Stomach (tissue), 9 donors: ENCODE data around the gene CEP112. TPM values are rescaled to one million over a fixed set of nuclear protein-coding genes. Genes with fewer than 3 reads are reported as not detected.

Experiments
- DNase-seq, 2 donors: peaks; one replicate each; pipeline versions ENCODE4 v3.0.0 to v3.0.0-alpha.2; 2013 to 2019
- H3K27ac ChIP-seq, 5 donors: fragments of 200-600 bp in 4 of 5; sonication (generic) in 4 of 5; one replicate each; pipeline ENCODE4 v1.5.1; 2013 to 2019; ENCODE audit warnings: mild to moderate bottlenecking in 1 of 5, moderate library complexity in 1 of 5
- H3K27me3 ChIP-seq, 3 donors: fragments of 200-600 bp; sonication (generic); one replicate each; pipeline ENCODE4 v1.5.1; 2017 to 2019; ENCODE audit warnings: mixed run types in 1 of 3
- H3K36me3 ChIP-seq, 4 donors: fragments of 200-600 bp; sonication (generic); 1 replicate in 3 of 4; 2 replicates in 1 of 4; pipeline ENCODE4 v1.5.1; 2016 to 2019
- H3K4me1 ChIP-seq, 4 donors: fragments of 200-600 bp; sonication (generic); one replicate each; pipeline ENCODE4 v1.5.1; 2016 to 2019
- H3K4me3 ChIP-seq, 4 donors: fragments of 200-600 bp; sonication (generic) in 3 of 4; one replicate each; pipeline ENCODE4 v1.5.1; 2016 to 2019; ENCODE audit warnings: mild to moderate bottlenecking in 1 of 4
- H3K9me3 ChIP-seq, 4 donors: fragments of 200-600 bp; sonication (generic); one replicate each; pipeline ENCODE4 v1.5.1; 2016 to 2019
- CTCF ChIP-seq, 7 experiments: fragments of 450-650 bp in 4 of 7; fragments of 200-600 bp in 3 of 7; sonication (generic) in 3 of 7; IDR thresholded peaks; one replicate each; pipeline ENCODE4 v1.5.1; 2016 to 2019; ENCODE audit warnings: antibody characterized with exemption in 7 of 7, control low read depth in 2 of 7, mild to moderate bottlenecking in 1 of 7
- EP300 ChIP-seq: sonication (generic); formaldehyde crosslinking; IDR thresholded peaks from one replicate; pipeline ENCODE4 v1.6.1; 2017; ENCODE audit warnings: antibody characterized with exemption
- POLR2A ChIP-seq, 4 donors: fragments of 450-650 bp; IDR thresholded peaks; one replicate each; pipeline ENCODE4 v1.6.1; 2016; ENCODE audit warnings: antibody characterized with exemption in 4 of 4, control low read depth in 2 of 4, mild to moderate bottlenecking in 1 of 4, moderate library complexity in 1 of 4
- POLR2AphosphoS5 ChIP-seq, 3 donors: sonication (generic); formaldehyde crosslinking; IDR thresholded peaks; one replicate each; pipeline ENCODE4 v1.6.1; 2016; ENCODE audit warnings: antibody characterized with exemption in 3 of 3
- WGBS, 5 donors: extraction: QIAGEN DNeasy Blood & Tissue Kit in 3 of 5; methylation state at CpG; one replicate each; pipeline versions ENCODE4 v1.1.5 to v1.1.7; 2013 to 2018; 5-methylcytosine and 5-hydroxymethylcytosine counted together
- intact Hi-C: fragments of 100-400 bp; cut with DNase I; formaldehyde crosslinking; loops from one replicate; pipeline ENCODE4 v1.15.1; 2023; ENCODE audit warnings: low total_unique reads
- polyA plus RNA-seq, 3 donors: library from polyadenylated mRNA; stranded (reverse); fragments of 200-250 nt; gene quantifications; one replicate each; pipeline ENCODE4 v1.2.3, GENCODE V29; 2013
- total RNA-seq, 5 donors: library from RNA; depleted of rRNA; stranded (reverse); fragments of >200 nt; gene quantifications; one replicate each; pipeline versions ENCODE4 v1.1.0 to v1.2.3, GENCODE V29; 2014 to 2016
- donor health status: healthy with polysubstance abuse.
- donor health status: Bipolar disorder and iron deficiency.
- donor health status: healthy.

CEP112 gene
- total and polyA plus RNA-seq, 8 donors = 3.5 to 108 (median 13.3) TPM

- no peak for TF ChIP-seq POLR2A (IDR thresholded peaks at IDR 0.05)
- peak in 2 of 7 experiments; percentile 2 to 20 for TF ChIP-seq CTCF (IDR thresholded peaks at IDR 0.05)
- TF ChIP-seq EP300 = no peak
- Histone ChIP-seq H3K4me3 (no peak overlapping the region), H3K9me3 (no peaks in the 10 kb centered on the region), H3K36me3 (no peaks in the 10 kb centered on the region), H3K27me3 (no peaks in the 10 kb centered on the region), H3K4me1 (no peaks in the 10 kb centered on the region), H3K27ac (no peak overlapping the region)
- 79 to 91% (median 89%) methylated on average over 4 of the region's 4 CpGs for WGBS, 5 donors
- intact Hi-C loops = no loop called here
- DNase-seq = no peak
These were observed 250.5 kb downstream of the CEP112 start for GRCh38 chr17:65941356-65941899.

- Histone ChIP-seq H3K27ac (no peak overlapping the region), H3K4me1 (no peaks in the 10 kb centered on the region), H3K36me3 (no peaks in the 10 kb centered on the region), H3K9me3 (peaks cover 0 to 10% (median 0%) of the 10 kb centered on the region in 4 donors), H3K4me3 (no peak overlapping the region), H3K27me3 (no peaks in the 10 kb centered on the region)
- intact Hi-C loops = no loop called here
- 81 to 92% (median 85%) methylated on average over 3 of the region's 3 CpGs for WGBS, 5 donors
- DNase-seq = no peak
- TF ChIP-seq EP300 (no peak), POLR2AphosphoS5 (IDR thresholded peaks at IDR 0.05) (no peak), POLR2A (IDR thresholded peaks at IDR 0.05) (no peak), CTCF (IDR thresholded peaks at IDR 0.05) (no peak)
These were observed 255.9 kb downstream of the CEP112 start for GRCh38 chr17:65936013-65936412.

GRCh38 chr17:65933290-65933689 lies 258.6 kb downstream of the CEP112 start:
- Histone ChIP-seq H3K4me3 (no peak overlapping the region), H3K9me3 (peaks cover 0 to 10% (median 0%) of the 10 kb centered on the region in 4 donors), H3K27me3 (no peaks in the 10 kb centered on the region), H3K4me1 (no peaks in the 10 kb centered on the region), H3K27ac (no peak overlapping the region), H3K36me3 (no peaks in the 10 kb centered on the region)
- no peak for DNase-seq
- WGBS, 5 donors = 66 to 97% (median 89%) methylated on average over 4 of the region's 4 CpGs
- TF ChIP-seq EP300 = no peak
- TF ChIP-seq CTCF (IDR thresholded peaks at IDR 0.05) = no peak
- TF ChIP-seq POLR2A (IDR thresholded peaks at IDR 0.05) = no peak
- TF ChIP-seq POLR2AphosphoS5 (IDR thresholded peaks at IDR 0.05) = no peak
- intact Hi-C loops = no loop called here

GRCh38 chr17:65931246-65932149 lies 260.4 kb downstream of the CEP112 start:
- no peaks in the 10 kb centered on the region for H3K27me3 ChIP-seq
- no peak overlapping the region for H3K4me3 ChIP-seq
- H3K27ac ChIP-seq = no peak overlapping the region
- H3K36me3 ChIP-seq = peaks cover 0 to 8% (median 7%) of the 10 kb centered on the region in 4 donors
- peaks cover 0 to 10% (median 0%) of the 10 kb centered on the region in 4 donors for H3K9me3 ChIP-seq
- no peaks in the 10 kb centered on the region for H3K4me1 ChIP-seq
- no peak for DNase-seq
- WGBS, 5 donors = 80 to 91% (median 90%) methylated on average over 3 of the region's 3 CpGs
- intact Hi-C loops = no loop called here
- no peak for TF ChIP-seq EP300
- TF ChIP-seq CTCF (IDR thresholded peaks at IDR 0.05) = no peak
- no peak for TF ChIP-seq POLR2AphosphoS5 (IDR thresholded peaks at IDR 0.05)
- TF ChIP-seq POLR2A (IDR thresholded peaks at IDR 0.05) = no peak
